GM12874 (cell line): ENCODE results near the gene LCN10.
A peak's percentile ranks its signal among the peaks of the same experiment; 100 is the strongest.

Source experiments
- TF ChIP-seq, protein P1 (sequence below): IDR thresholded peaks from 2 replicates; pipeline ENCODE4 v1.5.1; 2011; ENCODE audit warnings: low read depth, mild to moderate bottlenecking, control low read depth, low read length, moderate library complexity; ENCODE audit not compliant: insufficient read depth

The LCN10 gene

DNA sequence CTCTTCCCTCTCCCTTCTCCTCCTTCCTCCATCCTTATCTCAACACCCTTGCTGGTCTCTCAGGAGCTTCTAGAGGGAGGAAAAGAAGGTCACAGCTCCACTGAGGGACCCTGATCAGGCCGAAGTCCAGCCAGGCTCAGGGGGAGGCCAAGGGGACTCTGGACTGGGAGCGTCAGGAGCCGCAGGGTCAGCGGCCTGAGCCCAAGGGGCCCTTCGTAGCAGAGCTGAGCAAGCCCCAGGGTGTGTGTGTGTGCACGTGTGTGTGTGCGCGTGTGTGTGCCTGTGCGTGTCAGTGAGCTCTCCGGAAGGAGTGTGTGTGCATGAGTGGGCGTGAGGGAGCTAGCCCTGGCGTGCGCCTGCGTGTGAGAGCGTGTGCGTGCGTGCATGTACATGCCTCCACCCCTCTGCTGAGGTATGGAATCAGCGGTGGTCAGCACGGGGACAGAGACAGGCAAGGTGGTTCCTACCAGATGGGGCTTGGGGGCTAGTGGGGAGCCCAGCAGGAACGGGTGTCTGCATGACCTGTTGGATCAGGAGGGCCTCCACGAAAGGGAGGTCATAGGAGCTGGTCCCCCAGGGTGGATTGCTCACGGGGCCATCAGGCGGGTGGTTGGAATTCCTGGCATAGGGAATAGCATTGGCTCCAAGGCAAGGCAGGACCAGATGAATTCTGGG is 45.5 kb downstream of the LCN10 start:
- TF ChIP-seq, protein P1, sequence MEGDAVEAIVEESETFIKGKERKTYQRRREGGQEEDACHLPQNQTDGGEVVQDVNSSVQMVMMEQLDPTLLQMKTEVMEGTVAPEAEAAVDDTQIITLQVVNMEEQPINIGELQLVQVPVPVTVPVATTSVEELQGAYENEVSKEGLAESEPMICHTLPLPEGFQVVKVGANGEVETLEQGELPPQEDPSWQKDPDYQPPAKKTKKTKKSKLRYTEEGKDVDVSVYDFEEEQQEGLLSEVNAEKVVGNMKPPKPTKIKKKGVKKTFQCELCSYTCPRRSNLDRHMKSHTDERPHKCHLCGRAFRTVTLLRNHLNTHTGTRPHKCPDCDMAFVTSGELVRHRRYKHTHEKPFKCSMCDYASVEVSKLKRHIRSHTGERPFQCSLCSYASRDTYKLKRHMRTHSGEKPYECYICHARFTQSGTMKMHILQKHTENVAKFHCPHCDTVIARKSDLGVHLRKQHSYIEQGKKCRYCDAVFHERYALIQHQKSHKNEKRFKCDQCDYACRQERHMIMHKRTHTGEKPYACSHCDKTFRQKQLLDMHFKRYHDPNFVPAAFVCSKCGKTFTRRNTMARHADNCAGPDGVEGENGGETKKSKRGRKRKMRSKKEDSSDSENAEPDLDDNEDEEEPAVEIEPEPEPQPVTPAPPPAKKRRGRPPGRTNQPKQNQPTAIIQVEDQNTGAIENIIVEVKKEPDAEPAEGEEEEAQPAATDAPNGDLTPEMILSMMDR, result no peak

DNA sequence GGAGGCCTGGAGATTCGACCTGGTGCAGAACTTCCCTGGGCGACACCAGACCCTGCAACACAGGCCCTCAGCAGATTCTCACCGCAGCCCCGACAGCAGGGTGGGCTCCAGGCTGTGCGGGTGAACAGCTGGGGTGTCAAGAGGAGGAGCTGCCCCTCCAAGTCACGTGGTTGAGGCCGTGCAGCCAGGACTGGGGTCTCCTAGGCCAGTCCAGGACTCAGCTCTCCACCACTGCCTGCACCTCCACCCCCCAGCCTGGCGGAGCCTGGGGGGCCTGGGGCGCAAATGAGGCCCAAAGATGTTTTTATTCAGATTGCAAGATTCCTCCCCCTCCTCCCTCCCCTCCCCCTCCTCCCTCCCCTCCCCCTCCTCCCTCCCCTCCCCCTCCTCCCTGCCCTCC is 46.2 kb downstream of the LCN10 start:
- TF ChIP-seq, protein P1, result no peak

DNA sequence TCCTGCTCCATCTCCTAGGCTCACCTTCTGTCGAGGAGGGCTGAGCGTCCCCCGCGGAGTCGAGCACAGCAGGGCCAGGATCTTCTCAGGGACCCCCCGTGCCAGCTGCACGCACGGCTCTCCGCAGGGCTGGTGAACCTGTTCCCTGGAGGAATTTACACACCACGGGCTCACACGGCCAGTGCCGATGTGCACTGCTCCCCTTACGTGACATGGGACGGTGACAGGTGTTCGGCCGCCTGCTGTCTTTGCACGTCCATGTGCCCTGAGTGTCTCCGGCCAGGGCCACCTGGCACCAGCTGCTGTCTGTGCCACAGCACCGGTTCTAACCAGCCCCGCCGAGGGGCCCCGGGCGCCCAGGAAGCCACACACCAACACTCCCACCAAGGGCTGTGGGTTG is 46.8 kb downstream of the LCN10 start:
- TF ChIP-seq, protein P1, result no peak

DNA sequence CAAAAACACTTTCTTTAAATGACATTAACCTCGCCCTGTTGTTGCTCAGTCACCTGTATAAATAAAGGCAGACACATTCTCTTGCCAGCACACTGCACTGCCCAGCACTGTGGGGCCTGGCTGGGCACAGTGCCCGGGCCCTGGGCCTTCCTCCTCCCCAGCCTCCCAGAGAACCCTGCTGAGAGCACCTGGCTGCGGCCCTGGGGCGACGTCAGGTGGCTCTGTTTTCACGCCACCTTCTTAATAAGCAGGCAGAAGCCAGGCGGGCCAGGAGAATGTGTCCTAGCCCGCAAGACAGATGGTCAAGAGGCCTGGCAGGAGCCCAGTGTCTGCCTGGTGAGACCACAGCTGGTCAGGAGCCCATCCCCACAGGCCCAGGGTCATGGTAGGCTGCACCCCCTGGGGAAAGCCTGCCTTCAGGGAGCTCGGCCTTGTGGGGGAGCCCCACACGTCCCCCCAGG is 47.3 kb downstream of the LCN10 start:
- TF ChIP-seq, protein P1, result no peak

DNA sequence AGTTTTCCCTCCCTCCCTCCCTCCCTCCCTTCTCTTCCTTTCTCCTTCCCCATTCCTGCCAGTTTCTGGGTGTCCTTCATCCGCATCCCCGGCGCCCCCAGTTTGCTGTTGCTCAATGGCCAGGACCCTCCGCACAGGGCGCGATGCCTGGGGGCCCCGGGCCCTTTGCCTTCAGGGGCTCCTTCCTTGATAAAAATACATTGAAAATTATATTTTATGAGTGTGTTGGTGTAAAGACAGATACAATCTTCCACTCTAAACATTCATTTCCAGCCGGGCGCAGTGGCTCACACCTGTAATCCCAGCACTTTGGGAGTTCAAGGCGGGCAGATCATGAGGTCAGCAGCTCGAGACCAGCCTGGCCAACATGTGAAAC is 47.9 kb downstream of the LCN10 start:
- TF ChIP-seq, protein P1, result no peak

DNA sequence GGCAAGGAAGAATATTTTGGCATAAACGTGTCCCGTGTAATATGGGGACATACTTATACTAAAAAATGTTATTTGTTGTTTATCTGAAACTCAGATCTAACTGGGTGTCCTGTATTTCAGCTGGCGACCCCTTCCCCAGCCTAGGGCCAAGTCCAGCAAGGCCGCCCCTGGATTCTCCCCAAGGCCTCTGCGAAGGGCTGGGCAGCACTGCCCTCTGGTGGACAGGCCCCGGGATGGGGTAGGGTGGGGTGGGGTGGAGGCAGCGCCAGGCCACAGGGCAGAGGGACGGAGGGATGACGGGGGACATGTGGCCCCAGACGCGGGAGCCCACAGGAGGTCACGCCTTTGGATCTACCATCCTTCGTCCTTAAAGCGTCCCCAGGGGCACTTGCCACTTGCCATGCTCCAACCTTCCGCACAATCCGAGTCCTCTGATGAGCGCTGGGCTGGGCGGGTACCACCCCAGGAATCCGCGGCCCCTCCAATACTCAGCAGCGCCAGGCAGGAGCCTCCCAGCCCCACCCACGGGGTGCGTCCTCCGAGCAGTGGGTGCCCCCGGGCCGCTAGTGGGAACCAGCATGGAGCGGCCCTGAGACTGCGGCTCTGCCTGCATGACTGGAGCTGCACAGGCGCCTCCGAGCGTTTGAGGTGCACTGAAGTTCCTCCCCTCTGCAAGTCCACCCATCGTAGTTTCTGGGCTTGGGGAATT is 48.4 kb downstream of the LCN10 start:
- TF ChIP-seq, protein P1, result peak; percentile 64

DNA sequence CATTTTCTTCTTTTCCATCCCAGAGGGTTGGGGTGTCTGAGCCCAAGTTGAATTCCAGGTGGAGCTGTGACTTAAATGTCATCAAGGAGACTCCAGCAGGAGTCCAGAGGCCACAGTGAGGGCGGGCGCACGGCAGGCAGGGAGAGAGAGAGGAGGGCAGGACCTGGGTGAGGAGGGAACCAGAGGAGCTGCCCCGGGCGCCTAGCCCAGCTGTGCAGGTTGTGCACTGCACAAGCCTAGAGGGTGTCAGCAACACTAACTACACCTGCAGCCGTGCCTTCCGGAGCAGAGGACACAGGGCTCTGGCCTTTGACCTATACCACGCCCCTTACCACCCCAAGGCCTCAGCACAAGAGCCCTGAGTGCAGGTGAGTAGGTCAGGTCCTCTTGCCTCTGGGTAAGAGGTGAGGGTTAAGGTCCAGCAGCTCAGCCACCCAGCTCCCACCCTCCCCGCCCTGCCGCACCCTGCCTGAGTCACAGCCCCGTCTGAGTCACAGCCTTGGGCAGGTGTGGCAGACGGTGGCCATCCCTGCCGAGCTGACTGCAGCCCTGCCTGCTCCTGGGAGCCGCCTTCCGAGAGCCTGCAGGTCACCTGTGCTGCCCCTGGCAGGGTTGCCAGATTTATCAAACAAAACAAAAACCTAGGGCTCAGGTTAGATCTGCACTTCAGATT is 49.1 kb downstream of the LCN10 start:
- TF ChIP-seq, protein P1, result no peak
